Parathyroid adenoma (tissue), 2 donors: ENCODE results near the gene UBE2D2.

Experiments used
- H2AFZ ChIP-seq: fragments of 300-600 bp; sonication (generic); one replicate; pipeline ENCODE4 v1.7.0; 2017; ENCODE audit warnings: antibody characterized with exemption, mild to moderate bottlenecking
- H3K27ac ChIP-seq: fragments of 300-600 bp; sonication (generic); one replicate; pipeline ENCODE4 v1.7.0; 2017
- H3K27me3 ChIP-seq: fragments of 300-600 bp; sonication (generic); one replicate; pipeline ENCODE4 v1.7.0; 2017; ENCODE audit warnings: low read length; ENCODE audit not compliant: control insufficient read depth, insufficient read depth
- H3K36me3 ChIP-seq: fragments of 300-600 bp; sonication (generic); one replicate; pipeline ENCODE4 v1.7.0; 2017; ENCODE audit warnings: low read length; ENCODE audit not compliant: control insufficient read depth, insufficient read depth
- H3K4me1 ChIP-seq: fragments of 300-600 bp; sonication (generic); one replicate; pipeline ENCODE4 v1.7.0; 2017; ENCODE audit warnings: control low read depth
- H3K4me2 ChIP-seq: fragments of 300-600 bp; sonication (generic); one replicate; pipeline ENCODE4 v1.7.0; 2017; ENCODE audit warnings: low read length
- H3K4me3 ChIP-seq: fragments of 300-600 bp; sonication (generic); one replicate; pipeline ENCODE4 v1.7.0; 2017; ENCODE audit warnings: low read depth, low read length
- H3K79me2 ChIP-seq: fragments of 300-600 bp; sonication (generic); one replicate; pipeline ENCODE4 v1.7.0; 2017; ENCODE audit warnings: control low read depth
- H3K9ac ChIP-seq: fragments of 300-600 bp; sonication (generic); one replicate; pipeline ENCODE4 v1.7.0; 2017; ENCODE audit warnings: mild to moderate bottlenecking
- H3K9me3 ChIP-seq: fragments of 300-600 bp; sonication (generic); one replicate; pipeline ENCODE4 v1.7.0; 2017; ENCODE audit warnings: low read length; ENCODE audit not compliant: control insufficient read depth
- CTCF ChIP-seq: fragments of 300-600 bp; sonication (generic); IDR thresholded peaks from one replicate; pipeline ENCODE4 v1.7.0; 2017; ENCODE audit warnings: antibody characterized with exemption, mild to moderate bottlenecking
- donor health status: primary hyperparathyroidism.

Gene UBE2D2

GRCh38 chr5:139636975-139637408 is 75.9 kb downstream of the UBE2D2 start:
- no peak overlapping the region for H2AFZ ChIP-seq
- H3K79me2 ChIP-seq: peaks cover 14% of the 10 kb centered on the region
- peaks cover 55% of the 10 kb centered on the region for H3K4me1 ChIP-seq
- H3K36me3 ChIP-seq: no peaks in the 10 kb centered on the region
- TF ChIP-seq CTCF: no peak
- H3K27me3 ChIP-seq: no peaks in the 10 kb centered on the region
- no peak overlapping the region for H3K4me3 ChIP-seq
- no peak overlapping the region for H3K9ac ChIP-seq
- peak overlapping the region; percentile 25 for H3K27ac ChIP-seq
- no peaks in the 10 kb centered on the region for H3K9me3 ChIP-seq
- peak overlapping the region; percentile 80 for H3K4me2 ChIP-seq

- H3K4me2 ChIP-seq: peak overlapping the region; percentile 80
- H3K36me3 ChIP-seq: no peaks in the 10 kb centered on the region
- peak; percentile 39 for TF ChIP-seq CTCF
- peaks cover 14% of the 10 kb centered on the region for H3K79me2 ChIP-seq
- no peaks in the 10 kb centered on the region for H3K9me3 ChIP-seq
- peaks cover 55% of the 10 kb centered on the region for H3K4me1 ChIP-seq
- peak overlapping the region; percentile 90 for H3K27ac ChIP-seq
- H3K4me3 ChIP-seq: peak overlapping the region; percentile 41
- peak overlapping the region; percentile 80 for H2AFZ ChIP-seq
- H3K27me3 ChIP-seq: no peaks in the 10 kb centered on the region
- H3K9ac ChIP-seq: no peak overlapping the region
These were observed 76.4 kb downstream of the UBE2D2 start for GRCh38 chr5:139637438-139638089.

GRCh38 chr5:139638090-139638735 is 77.1 kb downstream of the UBE2D2 start:
- TF ChIP-seq CTCF: no peak
- Histone ChIP-seq H3K27me3 (no peaks in the 10 kb centered on the region), H3K4me1 (peaks cover 59% of the 10 kb centered on the region), H3K4me3 (peak overlapping the region; percentile 41), H3K9ac (peak overlapping the region; percentile 9), H3K36me3 (no peaks in the 10 kb centered on the region), H3K27ac (peak overlapping the region; percentile 90), H3K79me2 (peaks cover 14% of the 10 kb centered on the region), H3K4me2 (peak overlapping the region; percentile 80), H2AFZ (peak overlapping the region; percentile 80), H3K9me3 (no peaks in the 10 kb centered on the region)

- Histone ChIP-seq H3K36me3 (no peaks in the 10 kb centered on the region), H3K4me1 (peaks cover 60% of the 10 kb centered on the region), H3K27me3 (no peaks in the 10 kb centered on the region), H3K4me3 (no peak overlapping the region), H3K79me2 (peaks cover 10% of the 10 kb centered on the region), H3K9ac (no peak overlapping the region), H3K27ac (peak overlapping the region; percentile 90), H3K9me3 (no peaks in the 10 kb centered on the region), H2AFZ (no peak overlapping the region), H3K4me2 (peak overlapping the region; percentile 1)
- no peak for TF ChIP-seq CTCF
These were observed 77.8 kb downstream of the UBE2D2 start for GRCh38 chr5:139638736-139639618.
